HEK293T (cell line): ENCODE data around the gene CHST15.

Source experiments
- ELF4 ChIP-seq: fragments of 450-650 bp; IDR thresholded peaks from 2 replicates; pipeline ENCODE4 v1.6.1; 2017; ENCODE audit warnings: antibody characterized with exemption
- FOXA1 ChIP-seq: fragments of 450-650 bp; IDR thresholded peaks from 2 replicates; pipeline ENCODE4 v1.6.1; 2016; ENCODE audit warnings: mild to moderate bottlenecking
- SP1 ChIP-seq: fragments of 450-650 bp; IDR thresholded peaks from 2 replicates; pipeline ENCODE4 v1.6.1; 2017
- TARDBP ChIP-seq: fragments of 450-650 bp; IDR thresholded peaks from 2 replicates; pipeline ENCODE4 v1.6.1; 2016

- TF ChIP-seq ELF4: no peak
- TF ChIP-seq SP1: no peak
- no peak for TF ChIP-seq FOXA1
- TF ChIP-seq TARDBP: no peak
Observed at GRCh38 chr10:124070666-124071065, 22.7 kb downstream of the CHST15 start.
